22Rv1 (cell line): ENCODE results near the gene FANK1.
"Not testable (repeated sequence)": the region's sequence is repeated elsewhere in the genome, so short reads cannot be mapped to it uniquely, and the experiment has no call there.

Experiments used
- H3K27ac ChIP-seq: fragments of 450-650 bp; 2 replicates; pipeline ENCODE4 v1.5.1; 2017
- CTCF ChIP-seq: fragments of 450-650 bp; IDR thresholded peaks from 2 replicates; pipeline ENCODE4 v1.5.1; 2017; ENCODE audit warnings: mild to moderate bottlenecking
- ZFX ChIP-seq: fragments of 450-650 bp; IDR thresholded peaks from 2 replicates; pipeline ENCODE4 v1.6.1; 2017; ENCODE audit warnings: antibody characterized with exemption, borderline replicate concordance

The FANK1 gene

GRCh38 chr10:125953778-125954385 lies 57.5 kb downstream of the FANK1 start:
- no peak overlapping the region for H3K27ac ChIP-seq

GRCh38 chr10:125955766-125956165 lies 59.4 kb downstream of the FANK1 start:
- TF ChIP-seq CTCF (no peak), ZFX (no peak)
- no peak overlapping the region for H3K27ac ChIP-seq

More at GRCh38 chr10:125953778-125954385, 57.5 kb downstream of the FANK1 start:
- TF ChIP-seq ZFX: no peak
- TF ChIP-seq CTCF: no peak

GRCh38 chr10:125961743-125962142 lies 65.4 kb downstream of the FANK1 start:
- TF ChIP-seq CTCF: peak; percentile 48
- no peak for TF ChIP-seq ZFX
- no peak overlapping the region for H3K27ac ChIP-seq

- H3K27ac ChIP-seq: no peak overlapping the region
- no peak for TF ChIP-seq CTCF
- TF ChIP-seq ZFX: no peak
Measured at GRCh38 chr10:125962200-125962599, 65.8 kb downstream of the FANK1 start.

- TF ChIP-seq CTCF (no peak), ZFX (no peak)
- H3K27ac ChIP-seq: no peak overlapping the region
Measured at GRCh38 chr10:125964558-125964957, 68.2 kb downstream of the FANK1 start.

GRCh38 chr10:125967533-125967932 lies 71.2 kb downstream of the FANK1 start:
- TF ChIP-seq CTCF (no peak), ZFX (no peak)

GRCh38 chr10:125970077-125970630 lies 73.8 kb downstream of the FANK1 start:
- TF ChIP-seq CTCF: 0 out of 2 replicates have a peak, but pooled peaks have one; percentile 5
- H3K27ac ChIP-seq: not testable (repeated sequence)

More at GRCh38 chr10:125967533-125967932, 71.2 kb downstream of the FANK1 start:
- H3K27ac ChIP-seq: no peak overlapping the region
